ENCODE results near the gene OR4S2. TPM values are rescaled to one million over a fixed set of nuclear protein-coding genes. Genes with fewer than 3 reads are reported as not detected.

Gene OR4S2
- total and polyA plus RNA-seq, 10 of the 15 experiments (the other 5 are each of a cell fraction or from before 2014, with no cell fraction given): not detected

DNA sequence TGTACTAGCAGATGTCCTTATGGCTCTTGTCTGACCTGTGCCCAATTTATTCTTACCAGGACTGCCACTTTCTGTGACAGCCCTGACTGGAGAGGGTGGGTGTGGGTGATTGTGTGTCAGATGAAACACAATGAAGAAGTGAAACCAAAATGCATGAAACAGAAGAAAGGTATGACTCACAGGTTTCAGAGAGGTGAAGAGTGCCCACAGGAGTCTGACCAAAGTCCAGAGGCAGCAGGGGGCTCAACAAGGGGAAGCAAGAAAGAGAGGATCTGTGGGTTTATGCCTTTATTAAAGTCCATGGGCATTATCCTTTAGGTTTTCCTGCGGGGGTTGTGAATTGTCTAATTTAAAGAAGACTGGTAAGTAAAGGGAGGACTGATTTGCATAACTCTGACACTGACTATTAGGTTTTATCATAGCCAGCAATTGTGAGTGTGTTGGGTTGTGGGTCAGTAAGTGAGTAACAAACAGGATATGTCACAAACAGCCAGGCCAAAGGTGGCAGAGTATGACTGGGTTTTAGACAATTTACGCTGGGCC, 10.0 kb downstream of the OR4S2 start (continued):
- TF ChIP-seq BMI1 (IDR thresholded peaks at IDR 0.05; ENCODE audit: borderline replicate concordance): peak; percentile 88
- TF ChIP-seq MTA3 (IDR thresholded peaks at IDR 0.05; ENCODE audit: borderline replicate concordance, low read length): no peak
- no peak for TF ChIP-seq GABPA (IDR thresholded peaks at IDR 0.05; ENCODE audit: low read depth)
- no peak for TF ChIP-seq PML (IDR thresholded peaks at IDR 0.05; ENCODE audit: low read length)
- TF ChIP-seq IKZF1 (conservative IDR thresholded peaks at IDR 0.05): peak; percentile 91
- TF ChIP-seq TCF7 (IDR thresholded peaks at IDR 0.05; ENCODE audit: borderline replicate concordance): no peak
- TF ChIP-seq EZH2 (IDR thresholded peaks at IDR 0.05; ENCODE audit: borderline replicate concordance, control insufficient read depth, low read depth, low read length): no peak
- TF ChIP-seq, protein P1, sequence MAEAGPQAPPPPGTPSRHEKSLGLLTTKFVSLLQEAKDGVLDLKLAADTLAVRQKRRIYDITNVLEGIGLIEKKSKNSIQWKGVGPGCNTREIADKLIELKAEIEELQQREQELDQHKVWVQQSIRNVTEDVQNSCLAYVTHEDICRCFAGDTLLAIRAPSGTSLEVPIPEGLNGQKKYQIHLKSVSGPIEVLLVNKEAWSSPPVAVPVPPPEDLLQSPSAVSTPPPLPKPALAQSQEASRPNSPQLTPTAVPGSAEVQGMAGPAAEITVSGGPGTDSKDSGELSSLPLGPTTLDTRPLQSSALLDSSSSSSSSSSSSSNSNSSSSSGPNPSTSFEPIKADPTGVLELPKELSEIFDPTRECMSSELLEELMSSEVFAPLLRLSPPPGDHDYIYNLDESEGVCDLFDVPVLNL (IDR thresholded peaks at IDR 0.05; ENCODE audit: low read depth, low read length): no peak
- peak; percentile 19; the same call in 1 of the 2 replicates for TF ChIP-seq ZNF24 (IDR thresholded peaks at IDR 0.05)
- TF ChIP-seq PAX5 (IDR thresholded peaks at IDR 0.05; ENCODE audit: borderline replicate concordance, low read depth, low read length): peak; percentile 36; the same call in 1 of the 2 replicates
- peak; percentile 75 for TF ChIP-seq EED (IDR thresholded peaks at IDR 0.05; ENCODE audit: low read depth)
- TF ChIP-seq TAF1 (IDR thresholded peaks at IDR 0.05; ENCODE audit: borderline replicate concordance, low read depth, low read length): no peak
- TF ChIP-seq ZNF217 (IDR thresholded peaks at IDR 0.05): peak; percentile 69; the same call in 1 of the 2 replicates
- TF ChIP-seq POU2F2 (IDR thresholded peaks at IDR 0.05; ENCODE audit: borderline replicate concordance, low read depth, low read length): no peak
- TF ChIP-seq SPI1 (IDR thresholded peaks at IDR 0.05; ENCODE audit: borderline replicate concordance, insufficient read depth, low read depth, low read length): peak; percentile 93
- TF ChIP-seq, protein P2, sequence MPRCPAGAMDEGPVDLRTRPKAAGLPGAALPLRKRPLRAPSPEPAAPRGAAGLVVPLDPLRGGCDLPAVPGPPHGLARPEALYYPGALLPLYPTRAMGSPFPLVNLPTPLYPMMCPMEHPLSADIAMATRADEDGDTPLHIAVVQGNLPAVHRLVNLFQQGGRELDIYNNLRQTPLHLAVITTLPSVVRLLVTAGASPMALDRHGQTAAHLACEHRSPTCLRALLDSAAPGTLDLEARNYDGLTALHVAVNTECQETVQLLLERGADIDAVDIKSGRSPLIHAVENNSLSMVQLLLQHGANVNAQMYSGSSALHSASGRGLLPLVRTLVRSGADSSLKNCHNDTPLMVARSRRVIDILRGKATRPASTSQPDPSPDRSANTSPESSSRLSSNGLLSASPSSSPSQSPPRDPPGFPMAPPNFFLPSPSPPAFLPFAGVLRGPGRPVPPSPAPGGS (IDR thresholded peaks at IDR 0.05; ENCODE audit: borderline replicate concordance, insufficient read depth, low read depth, low read length, poor library complexity, severe bottlenecking): no peak
- TF ChIP-seq, protein P3, sequence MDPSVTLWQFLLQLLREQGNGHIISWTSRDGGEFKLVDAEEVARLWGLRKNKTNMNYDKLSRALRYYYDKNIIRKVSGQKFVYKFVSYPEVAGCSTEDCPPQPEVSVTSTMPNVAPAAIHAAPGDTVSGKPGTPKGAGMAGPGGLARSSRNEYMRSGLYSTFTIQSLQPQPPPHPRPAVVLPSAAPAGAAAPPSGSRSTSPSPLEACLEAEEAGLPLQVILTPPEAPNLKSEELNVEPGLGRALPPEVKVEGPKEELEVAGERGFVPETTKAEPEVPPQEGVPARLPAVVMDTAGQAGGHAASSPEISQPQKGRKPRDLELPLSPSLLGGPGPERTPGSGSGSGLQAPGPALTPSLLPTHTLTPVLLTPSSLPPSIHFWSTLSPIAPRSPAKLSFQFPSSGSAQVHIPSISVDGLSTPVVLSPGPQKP (IDR thresholded peaks at IDR 0.05; ENCODE audit: low read depth, low read length): no peak
- TF ChIP-seq HDGF (IDR thresholded peaks at IDR 0.05): no peak
- peak; percentile 74 for TF ChIP-seq MEF2B (IDR thresholded peaks at IDR 0.05; ENCODE audit: partially characterized antibody, poor library complexity, severe bottlenecking)
- TF ChIP-seq IKZF2 (IDR thresholded peaks at IDR 0.05): peak; percentile 96 to 97
- no peak for TF ChIP-seq SMAD5 (IDR thresholded peaks at IDR 0.05; ENCODE audit: low read depth)
- TF ChIP-seq RUNX3 (IDR thresholded peaks at IDR 0.05; ENCODE audit: low read length): peak; percentile 44; the same call in 1 of the 2 replicates
- TF ChIP-seq, protein P4, sequence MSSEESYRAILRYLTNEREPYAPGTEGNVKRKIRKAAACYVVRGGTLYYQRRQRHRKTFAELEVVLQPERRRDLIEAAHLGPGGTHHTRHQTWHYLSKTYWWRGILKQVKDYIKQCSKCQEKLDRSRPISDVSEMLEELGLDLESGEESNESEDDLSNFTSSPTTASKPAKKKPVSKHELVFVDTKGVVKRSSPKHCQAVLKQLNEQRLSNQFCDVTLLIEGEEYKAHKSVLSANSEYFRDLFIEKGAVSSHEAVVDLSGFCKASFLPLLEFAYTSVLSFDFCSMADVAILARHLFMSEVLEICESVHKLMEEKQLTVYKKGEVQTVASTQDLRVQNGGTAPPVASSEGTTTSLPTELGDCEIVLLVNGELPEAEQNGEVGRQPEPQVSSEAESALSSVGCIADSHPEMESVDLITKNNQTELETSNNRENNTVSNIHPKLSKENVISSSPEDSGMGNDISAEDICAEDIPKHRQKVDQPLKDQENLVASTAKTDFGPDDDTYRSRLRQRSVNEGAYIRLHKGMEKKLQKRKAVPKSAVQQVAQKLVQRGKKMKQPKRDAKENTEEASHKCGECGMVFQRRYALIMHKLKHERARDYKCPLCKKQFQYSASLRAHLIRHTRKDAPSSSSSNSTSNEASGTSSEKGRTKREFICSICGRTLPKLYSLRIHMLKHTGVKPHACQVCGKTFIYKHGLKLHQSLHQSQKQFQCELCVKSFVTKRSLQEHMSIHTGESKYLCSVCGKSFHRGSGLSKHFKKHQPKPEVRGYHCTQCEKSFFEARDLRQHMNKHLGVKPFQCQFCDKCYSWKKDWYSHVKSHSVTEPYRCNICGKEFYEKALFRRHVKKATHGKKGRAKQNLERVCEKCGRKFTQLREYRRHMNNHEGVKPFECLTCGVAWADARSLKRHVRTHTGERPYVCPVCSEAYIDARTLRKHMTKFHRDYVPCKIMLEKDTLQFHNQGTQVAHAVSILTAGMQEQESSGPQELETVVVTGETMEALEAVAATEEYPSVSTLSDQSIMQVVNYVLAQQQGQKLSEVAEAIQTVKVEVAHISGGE (CRISPR knock-in tag; IDR thresholded peaks at IDR 0.05): no peak
- TF ChIP-seq RB1 (IDR thresholded peaks at IDR 0.05; ENCODE audit: borderline replicate concordance): no peak
- peak; percentile 73 for TF ChIP-seq GATAD2B (conservative IDR thresholded peaks at IDR 0.05; ENCODE audit: low read depth)
- peak; percentile 21 to 50; a peak in 1 of 4 replicates for TF ChIP-seq BHLHE40 (IDR thresholded peaks at IDR 0.05; ENCODE audit: borderline replicate concordance in 1 of 2, low read depth in 2 of 2, low read length in 1 of 2)

Measured in GM12878 (cell line).